Left ventricle myocardium inferior (tissue), 1 donor: ENCODE results near the gene NR2C2AP. TPM values are rescaled to one million over a fixed set of nuclear protein-coding genes. Genes with fewer than 3 reads are reported as not detected.

ENCODE experiments used
- DNase-seq: peaks from one replicate; pipeline ENCODE4 v3.0.0-alpha.2; 2020
- H3K27ac ChIP-seq: fragments of 200-600 bp; replicated peaks from 2 replicates; pipeline ENCODE4 v1.8.0; 2021
- H3K27me3 ChIP-seq: fragments of 200-600 bp; 2 replicates; pipeline ENCODE4 v1.8.0; 2021; ENCODE audit warnings: low read depth
- H3K36me3 ChIP-seq: fragments of 200-600 bp; 2 replicates; pipeline ENCODE4 v1.8.0; 2021
- H3K4me1 ChIP-seq: fragments of 200-600 bp; 2 replicates; pipeline ENCODE4 v1.8.0; 2021
- H3K4me3 ChIP-seq: fragments of 200-600 bp; 2 replicates; pipeline ENCODE4 v1.8.0; 2021; ENCODE audit warnings: mild to moderate bottlenecking, moderate library complexity
- H3K9me3 ChIP-seq: fragments of 200-600 bp; replicated peaks from 2 replicates; pipeline ENCODE4 v1.8.0; 2021
- CTCF ChIP-seq: fragments of 200-600 bp; IDR thresholded peaks from 2 replicates; pipeline ENCODE4 v1.8.0; 2021; ENCODE audit warnings: antibody characterized with exemption, mild to moderate bottlenecking, borderline replicate concordance
- intact Hi-C: fragments of 100-400 bp; cut with micrococcal nuclease; formaldehyde crosslinking; loops from one replicate; pipeline ENCODE4 v1.11.0; 2022
- total RNA-seq: library from RNA; stranded (reverse); fragmentation: NEBNext Ultra II Directional; extraction: Animal tissue kit (Norgen Biotek cat#: 25700); gene quantifications from one replicate; pipeline ENCODE4 v1.2.1, GENCODE V29; 2021
- donor health status: DM: no; HTN: yes; CAD: no; lungs with severe emphysema.

The NR2C2AP gene
- total RNA-seq, 1 donor from 2014 or later = 6.3 TPM

- Histone ChIP-seq H3K36me3 (no peaks in the 10 kb centered on the region), H3K4me3 (no peak overlapping the region), H3K27me3 (peaks cover 78% of the 10 kb centered on the region), H3K9me3 (no peaks in the 10 kb centered on the region), H3K27ac (no peak overlapping the region), H3K4me1 (peaks cover 9% of the 10 kb centered on the region)
- intact Hi-C loops = no loop called here
- DNase-seq = no peak
- TF ChIP-seq CTCF = no peak
These were observed 24.0 kb upstream of the NR2C2AP start for GRCh38 chr19:19227217-19227616.

- Histone ChIP-seq H3K4me1 (peaks cover 9% of the 10 kb centered on the region), H3K36me3 (no peaks in the 10 kb centered on the region), H3K27me3 (peaks cover 78% of the 10 kb centered on the region), H3K9me3 (no peaks in the 10 kb centered on the region), H3K27ac (no peak overlapping the region), H3K4me3 (no peak overlapping the region)
- TF ChIP-seq CTCF = no peak
- no peak for DNase-seq
- intact Hi-C loops = no loop called here
These were observed 23.4 kb upstream of the NR2C2AP start for GRCh38 chr19:19226663-19227062.

- Histone ChIP-seq H3K36me3 (no peaks in the 10 kb centered on the region), H3K9me3 (no peaks in the 10 kb centered on the region), H3K27ac (no peak overlapping the region), H3K27me3 (peaks cover 78% of the 10 kb centered on the region), H3K4me3 (no peak overlapping the region), H3K4me1 (peaks cover 9% of the 10 kb centered on the region)
- intact Hi-C loops = no loop called here
- TF ChIP-seq CTCF = no peak
- DNase-seq = no peak
These were observed 23.0 kb upstream of the NR2C2AP start for GRCh38 chr19:19226204-19226603.

GRCh38 chr19:19224852-19225494, 21.8 kb upstream of the NR2C2AP start:
- H3K36me3 ChIP-seq = no peaks in the 10 kb centered on the region
- peaks cover 9% of the 10 kb centered on the region for H3K4me1 ChIP-seq
- H3K27ac ChIP-seq = no peak overlapping the region
- H3K9me3 ChIP-seq = no peaks in the 10 kb centered on the region
- H3K27me3 ChIP-seq = peaks cover 83% of the 10 kb centered on the region
- H3K4me3 ChIP-seq = peak overlapping the region; percentile 59
- intact Hi-C loops = no loop called here
- peak; percentile 61 for TF ChIP-seq CTCF
- DNase-seq = peak; percentile 54

- TF ChIP-seq CTCF = no peak
- Histone ChIP-seq H3K4me1 (peaks cover 9% of the 10 kb centered on the region), H3K27ac (no peak overlapping the region), H3K36me3 (no peaks in the 10 kb centered on the region), H3K4me3 (peak overlapping the region; percentile 59), H3K9me3 (no peaks in the 10 kb centered on the region), H3K27me3 (peaks cover 84% of the 10 kb centered on the region)
- intact Hi-C loops = no loop called here
- no peak for DNase-seq
These were observed 21.1 kb upstream of the NR2C2AP start for GRCh38 chr19:19224150-19224851.
